OCI-LY7 (cell line): ENCODE results near the gene KIF3A. TPM values are rescaled to one million over a fixed set of nuclear protein-coding genes. Genes with fewer than 3 reads are reported as not detected.

ENCODE experiments used
- BruUV-seq: library from RNA; stranded (reverse); fragments of 400-500 nt; replicated peaks from 2 replicates; lab custom pipeline; 2021; lab: Mats Ljungman, UMichigan
- CTCF ChIA-PET: fragments of 300-600 bp; sonication (Branson Sonifier 250); formaldehyde crosslinking; loops from one replicate; lab custom pipeline; 2022; ENCODE audit warnings: antibody characterized with exemption; ENCODE audit not compliant: unreplicated experiment; lab: Charles Lee
- POLR2A ChIA-PET: fragments of 300-600 bp; sonication (Branson Sonifier 250); formaldehyde crosslinking; loops from one replicate; lab custom pipeline; 2022; ENCODE audit warnings: antibody characterized with exemption; lab: Charles Lee
- DNase-seq: peaks from one replicate; pipeline ENCODE4 v3.0.0-alpha.2; 2015; ENCODE audit warnings: low spot score
- H2AFZ ChIP-seq: fragments of 200-600 bp; sonication (generic), shearing (Covaris generic); 2 replicates; pipeline ENCODE4 v1.6.1; 2014; ENCODE audit warnings: mild to moderate bottlenecking, antibody characterized with exemption, low read length, moderate library complexity
- H3K27ac ChIP-seq: fragments of 200-600 bp; sonication (generic); 2 replicates; pipeline ENCODE4 v1.5.1; 2014; ENCODE audit warnings: mixed run types, low read depth, mild to moderate bottlenecking, moderate library complexity, low read length, inconsistent platforms; ENCODE audit not compliant: poor library complexity, severe bottlenecking
- H3K36me3 ChIP-seq: fragments of 200-600 bp; sonication (generic); 2 replicates; pipeline ENCODE4 v1.6.1; 2014; ENCODE audit warnings: mild to moderate bottlenecking, antibody characterized with exemption, low read length, moderate library complexity, mixed read lengths; ENCODE audit not compliant: insufficient read depth
- H3K4me1 ChIP-seq: fragments of 200-600 bp; sonication (generic); 2 replicates; pipeline ENCODE4 v1.5.1; 2014; ENCODE audit warnings: mild to moderate bottlenecking, low read length; ENCODE audit not compliant: insufficient read depth, poor library complexity, severe bottlenecking
- H3K4me2 ChIP-seq: fragments of 200-600 bp; sonication (generic); 2 replicates; pipeline ENCODE4 v1.6.1; 2014; ENCODE audit warnings: mild to moderate bottlenecking, low read length
- H3K4me3 ChIP-seq: fragments of 200-600 bp; sonication (generic); 2 replicates; pipeline ENCODE4 v1.5.1; 2014; ENCODE audit warnings: mild to moderate bottlenecking, low read depth, low read length; ENCODE audit not compliant: poor library complexity, severe bottlenecking
- H3K79me2 ChIP-seq: fragments of 200-600 bp; sonication (generic); 2 replicates; pipeline ENCODE4 v1.6.1; 2016; ENCODE audit warnings: low read depth, mild to moderate bottlenecking, low read length, moderate library complexity, mixed read lengths; ENCODE audit not compliant: insufficient read depth
- H3K9me2 ChIP-seq: fragments of 200-600 bp; sonication (generic); 2 replicates; pipeline ENCODE4 v1.6.1; 2016; ENCODE audit warnings: mild to moderate bottlenecking, low read length, mixed read lengths; ENCODE audit not compliant: insufficient read depth
- H3K9me3 ChIP-seq: fragments of 200-600 bp; sonication (generic); 2 replicates; pipeline ENCODE4 v1.6.1; 2014; ENCODE audit warnings: mild to moderate bottlenecking, mixed run types, low read length, mixed read lengths
- H4K20me1 ChIP-seq: fragments of 200-600 bp; sonication (generic); 2 replicates; pipeline ENCODE4 v1.6.1; 2014; ENCODE audit warnings: mild to moderate bottlenecking, antibody characterized with exemption, low read length, moderate library complexity, mixed read lengths; ENCODE audit not compliant: insufficient read depth
- CTCF ChIP-seq: fragments of 200-600 bp; sonication (generic); conservative IDR thresholded peaks from 2 replicates; pipeline ENCODE4 v1.5.1; 2014; ENCODE audit warnings: mild to moderate bottlenecking, antibody characterized with exemption, low read length, moderate library complexity, mixed read lengths
- EZH2phosphoT487 ChIP-seq: fragments of 200-600 bp; sonication (generic); IDR thresholded peaks from 2 replicates; pipeline ENCODE4 v1.6.1; 2018; ENCODE audit warnings: low read depth, borderline replicate concordance, mild to moderate bottlenecking, mixed run types, antibody characterized with exemption, low read length, moderate library complexity, mixed read lengths
- intact Hi-C: fragments of 100-400 bp; cut with micrococcal nuclease; formaldehyde crosslinking; loops from one replicate; pipeline ENCODE4 v1.10.0; 2022; ENCODE audit not compliant: unreplicated experiment
- total RNA-seq, 2 experiments: library from RNA; depleted of rRNA in 1 of 2; stranded (reverse); fragments of >200 nt in 1 of 2; shearing (Covaris generic) in 1 of 2; gene quantifications; 2 replicates each; pipeline ENCODE4 v1.2.3, GENCODE V29; 2014 to 2022

KIF3A gene
- total RNA-seq, 2 experiments from 2014 or later = 6.7 to 14.2 TPM

GRCh38 chr5:132662004-132662401 lies 75.3 kb downstream of the KIF3A start:
- Histone ChIP-seq H3K27ac (no peak overlapping the region), H3K9me3 (no peaks in the 10 kb centered on the region), H3K4me3 (no peak overlapping the region), H3K4me2 (no peak overlapping the region), H3K79me2 (no peaks in the 10 kb centered on the region), H2AFZ (no peak overlapping the region), H4K20me1 (no peaks in the 10 kb centered on the region), H3K36me3 (no peaks in the 10 kb centered on the region), H3K9me2 (no peaks in the 10 kb centered on the region), H3K4me1 (no peaks in the 10 kb centered on the region)
- ChIA-PET POLR2A (interaction anchor here (0.6 kb wide), 1 partner anchor 557 kb away, joined by 6 read pairs; no protein-coding TSS in a partner anchor), CTCF (interaction anchor here (0.6 kb wide), 1 partner anchor 174 kb away, joined by 3 read pairs; no protein-coding TSS in a partner anchor)
- TF ChIP-seq CTCF (no peak), EZH2phosphoT487 (no peak)
- DNase-seq = no peak
- intact Hi-C loops = loop anchor here (5.0 kb wide), 1 partner anchor 160 kb away; no protein-coding TSS in a partner anchor
- no TSS peak for BruUV-seq

- no peak overlapping the region for H2AFZ ChIP-seq
- TF ChIP-seq CTCF = 0 out of 2 replicates have a peak, but pooled peaks have one; percentile 16
- TF ChIP-seq EZH2phosphoT487 = no peak
- no peak overlapping the region for H3K4me3 ChIP-seq
- no peaks in the 10 kb centered on the region for H4K20me1 ChIP-seq
- no peaks in the 10 kb centered on the region for H3K36me3 ChIP-seq
- H3K79me2 ChIP-seq = no peaks in the 10 kb centered on the region
- no peaks in the 10 kb centered on the region for H3K9me2 ChIP-seq
- H3K4me1 ChIP-seq = no peaks in the 10 kb centered on the region
- H3K4me2 ChIP-seq = no peak overlapping the region
- no peaks in the 10 kb centered on the region for H3K9me3 ChIP-seq
- CTCF ChIA-PET = no interaction called here
- intact Hi-C loops = loop anchor here (5.0 kb wide), 1 partner anchor 161 kb away; no protein-coding TSS in a partner anchor
- DNase-seq = no peak
- POLR2A ChIA-PET = interaction anchor here (0.6 to 0.8 kb wide), 2 partner anchors 65 to 557 kb away, joined by 3 to 6 read pairs; no protein-coding TSS in a partner anchor
- BruUV-seq = no TSS peak
- H3K27ac ChIP-seq = no peak overlapping the region
These were observed 75.9 kb downstream of the KIF3A start for GRCh38 chr5:132661231-132662003.
